CD4-positive, alpha-beta T cell treated with Interleukin-4 for 1 hour (primary cell): Measurements from ENCODE around the gene BPIFA2.
"Not testable (repeated sequence)": the region's sequence is repeated elsewhere in the genome, so short reads cannot be mapped to it uniquely, and the experiment has no call there.

Source experiments
- DNase-seq, 2 donors: peaks; one replicate each; pipeline ENCODE4 v3.0.0-alpha.2; 2020 to 2022

BPIFA2 gene

DNA sequence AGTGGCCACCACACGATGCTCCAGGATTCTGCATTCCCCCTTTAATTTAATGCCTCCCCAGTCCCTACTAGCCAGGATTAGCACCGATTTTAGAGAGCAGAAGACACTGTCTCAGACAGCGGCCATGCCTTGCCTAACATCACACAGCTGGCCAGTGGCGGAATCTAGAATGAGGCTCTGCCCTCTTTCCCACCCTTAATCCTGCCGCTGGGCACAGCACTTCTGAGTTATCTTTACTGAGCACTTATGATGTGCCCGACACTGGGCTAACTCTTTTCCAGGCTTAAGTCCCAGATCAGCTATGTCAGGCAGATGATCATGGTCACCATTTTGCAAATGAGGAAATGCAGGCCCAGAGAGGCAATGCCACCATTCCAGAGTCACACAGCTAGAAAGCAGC, 5.6 kb upstream of the BPIFA2 start:
- DNase-seq: no peak

GRCh38 chr20:33162753-33163152, 5.2 kb upstream of the BPIFA2 start:
- no peak for DNase-seq

DNA sequence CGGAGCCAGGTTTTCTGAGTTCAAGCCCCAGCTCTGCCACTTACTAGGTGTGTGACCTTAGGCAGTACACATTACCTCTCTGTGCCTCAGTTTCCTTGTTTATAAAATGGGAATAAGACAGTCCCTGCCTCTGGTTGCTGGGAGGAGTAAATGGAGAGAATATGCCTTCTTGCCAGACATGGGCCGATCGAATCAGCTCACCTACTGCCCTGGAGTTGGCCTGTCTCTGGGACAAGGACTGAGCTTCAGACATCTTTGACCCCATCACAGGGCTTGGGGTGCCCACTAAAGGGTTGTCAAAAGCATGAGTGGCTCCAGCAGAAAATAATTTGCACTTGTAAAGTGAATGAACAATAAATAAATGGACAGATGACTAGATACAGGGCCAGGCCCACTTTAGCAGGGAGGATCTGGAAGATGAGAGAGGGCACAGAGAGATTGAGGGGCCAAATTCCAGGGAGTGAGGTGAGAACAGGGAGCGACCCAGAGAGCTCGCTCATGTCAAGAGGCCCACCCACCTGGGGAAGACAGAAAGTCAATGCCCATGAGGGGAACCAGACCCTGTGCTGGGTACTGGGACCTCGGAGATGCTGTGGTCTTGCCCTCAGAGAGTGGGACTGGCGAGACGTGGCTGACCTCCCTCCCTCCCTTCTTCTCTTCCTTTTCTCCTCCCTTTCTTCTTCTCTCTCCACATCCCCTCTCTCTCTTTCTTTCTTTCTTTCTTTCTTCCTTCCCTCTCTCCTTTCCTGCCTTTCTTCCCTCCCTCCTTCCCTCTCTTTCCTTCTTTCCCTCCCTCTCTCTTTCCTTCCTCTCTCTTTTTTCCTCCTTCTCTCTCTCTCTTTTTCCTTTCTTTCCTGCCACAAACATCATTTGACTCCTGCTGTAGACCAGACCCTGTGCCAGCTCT, 3.9 kb upstream of the BPIFA2 start:
- DNase-seq: no peak

DNA sequence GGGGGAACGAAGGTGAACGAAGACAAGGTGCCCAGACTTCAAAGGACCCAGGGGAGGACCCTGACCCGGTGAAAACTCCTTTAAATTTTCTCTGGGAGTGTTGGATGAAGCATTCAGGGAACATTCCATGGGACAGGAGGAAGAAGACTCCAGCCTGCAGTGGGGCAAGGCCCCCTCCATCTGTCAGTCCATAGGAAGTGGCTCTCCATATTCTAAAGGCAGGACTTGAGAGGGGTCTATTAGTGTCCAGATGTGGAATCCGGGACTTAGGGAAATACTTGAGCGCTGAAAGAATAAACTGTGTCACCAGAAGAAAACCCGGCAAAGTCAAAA, 3.2 kb upstream of the BPIFA2 start:
- DNase-seq: no peak

DNA sequence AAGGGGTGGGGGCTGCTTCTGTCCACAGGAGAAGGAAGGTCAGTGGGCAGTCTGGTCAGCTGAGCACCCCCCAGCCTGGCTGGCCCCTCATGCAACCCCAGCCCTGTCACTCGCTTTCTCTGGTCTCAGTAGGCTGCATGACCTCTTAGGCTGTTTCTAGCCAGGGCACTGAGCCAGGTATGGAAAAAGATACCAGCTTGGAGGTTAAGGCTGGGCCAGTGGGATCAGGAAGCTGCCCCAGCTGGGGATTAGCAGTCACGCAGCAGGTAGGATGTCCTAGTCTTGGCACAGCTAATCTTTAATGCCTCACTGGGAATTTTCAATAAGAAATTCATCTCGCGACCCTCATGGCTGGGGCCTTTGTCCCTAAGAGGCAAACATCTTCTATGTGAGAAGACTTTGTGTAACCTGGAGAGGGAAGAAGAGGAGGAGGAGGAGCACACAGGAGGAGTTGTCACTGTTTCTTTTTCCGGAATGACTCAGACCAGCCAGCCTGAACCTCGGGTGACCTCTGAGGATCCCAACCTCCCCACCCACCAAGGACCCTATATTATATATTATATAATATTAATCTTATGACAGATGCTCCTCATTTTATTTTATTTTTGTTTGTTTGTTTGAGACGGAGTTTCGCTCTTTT, 2.4 kb upstream of the BPIFA2 start:
- DNase-seq: no peak

DNA sequence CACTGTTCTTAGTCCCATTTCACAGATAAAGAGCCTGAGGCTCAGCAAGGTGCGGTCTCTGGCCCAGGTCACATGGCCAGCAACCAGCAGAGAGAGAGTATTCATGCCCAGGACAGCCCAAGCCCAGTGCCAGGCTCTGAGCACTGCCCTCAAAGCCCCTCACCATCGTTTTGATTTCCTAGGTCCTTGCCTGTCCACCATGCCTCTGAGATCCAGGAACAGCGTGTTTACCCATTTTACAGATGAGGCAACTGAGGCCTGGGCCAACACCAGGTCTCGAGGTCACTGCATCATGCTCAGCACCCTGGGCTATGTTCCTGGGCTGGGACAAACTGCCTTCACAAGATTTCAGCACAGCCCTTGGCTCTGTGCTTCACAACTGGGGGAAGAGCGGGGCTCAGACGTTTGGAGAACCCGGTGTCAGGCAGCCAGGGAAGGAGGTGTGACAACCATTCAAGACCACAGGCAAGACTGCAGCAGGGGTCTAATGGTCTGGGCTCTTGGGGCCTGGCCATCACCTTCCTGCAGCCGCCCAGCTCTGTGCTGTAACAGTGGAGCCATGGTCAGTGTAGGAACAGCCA, 1.3 kb upstream of the BPIFA2 start:
- DNase-seq: no peak

GRCh38 chr20:33169176-33169794, 1.3 kb downstream of the BPIFA2 start:
- DNase-seq: no peak

DNA sequence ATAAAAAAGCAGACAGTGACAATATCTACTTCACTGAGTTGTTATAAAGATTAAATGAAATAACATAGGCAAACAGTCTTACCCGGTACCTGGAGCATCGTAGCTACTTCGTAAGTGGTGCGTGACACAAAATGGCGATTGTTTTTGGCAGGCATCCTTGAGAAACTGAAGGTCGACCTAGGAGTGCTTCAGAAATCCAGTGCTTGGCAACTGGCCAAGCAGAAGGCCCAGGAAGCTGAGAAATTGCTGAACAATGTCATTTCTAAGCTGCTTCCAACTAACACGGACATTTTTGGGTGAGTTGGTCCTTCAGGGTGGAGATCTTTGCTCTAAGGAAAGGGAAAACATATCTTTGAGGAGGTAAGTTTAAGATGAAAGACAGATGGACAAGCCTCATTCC, 4.8 kb downstream of the BPIFA2 start:
- DNase-seq: no peak

- DNase-seq: no peak
Measured at GRCh38 chr20:33175123-33175522, 7.2 kb downstream of the BPIFA2 start.

GRCh38 chr20:33176101-33176500, 8.1 kb downstream of the BPIFA2 start:
- DNase-seq: no peak

- DNase-seq: no peak
Measured at GRCh38 chr20:33177866-33178265, 9.9 kb downstream of the BPIFA2 start.

DNA sequence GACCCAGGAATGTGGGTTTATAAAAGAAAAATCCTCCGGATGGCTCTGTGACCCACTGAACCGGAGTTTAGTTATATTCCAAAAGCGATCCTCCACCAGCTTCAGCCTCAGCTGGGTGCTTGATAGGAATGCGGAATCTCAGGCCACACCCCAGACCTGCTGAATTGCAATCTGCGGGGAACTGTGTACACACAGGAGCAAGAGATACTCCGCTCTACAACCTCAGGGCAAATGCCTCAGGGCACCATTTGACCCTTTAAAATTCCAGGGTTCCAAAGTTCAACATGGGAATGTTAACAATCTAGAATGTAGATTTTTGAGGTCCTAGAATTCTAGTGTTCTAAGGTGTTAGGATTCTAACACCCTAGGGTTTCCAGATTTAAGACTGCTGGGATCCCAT, 10.8 kb downstream of the BPIFA2 start:
- no peak for DNase-seq

DNA sequence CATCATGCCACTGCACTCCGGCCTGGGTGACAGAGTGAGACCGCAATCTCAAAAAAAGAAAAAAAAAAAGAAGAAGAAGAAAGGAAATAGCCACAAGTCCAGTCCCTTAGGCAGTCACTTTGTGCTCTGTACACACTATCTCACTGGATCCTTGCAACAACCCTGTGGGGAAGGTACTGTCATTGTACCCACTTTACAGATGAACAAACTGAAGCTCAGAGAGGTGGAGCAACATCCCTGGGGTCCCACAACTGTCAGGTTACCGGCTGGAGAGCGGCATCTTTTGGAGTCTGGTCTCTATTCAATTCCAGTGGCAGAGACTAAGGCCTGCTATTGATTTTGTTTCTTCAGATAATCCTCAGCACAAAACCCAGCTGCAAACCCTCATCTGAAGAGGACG, 12.2 kb downstream of the BPIFA2 start:
- DNase-seq: no peak

DNA sequence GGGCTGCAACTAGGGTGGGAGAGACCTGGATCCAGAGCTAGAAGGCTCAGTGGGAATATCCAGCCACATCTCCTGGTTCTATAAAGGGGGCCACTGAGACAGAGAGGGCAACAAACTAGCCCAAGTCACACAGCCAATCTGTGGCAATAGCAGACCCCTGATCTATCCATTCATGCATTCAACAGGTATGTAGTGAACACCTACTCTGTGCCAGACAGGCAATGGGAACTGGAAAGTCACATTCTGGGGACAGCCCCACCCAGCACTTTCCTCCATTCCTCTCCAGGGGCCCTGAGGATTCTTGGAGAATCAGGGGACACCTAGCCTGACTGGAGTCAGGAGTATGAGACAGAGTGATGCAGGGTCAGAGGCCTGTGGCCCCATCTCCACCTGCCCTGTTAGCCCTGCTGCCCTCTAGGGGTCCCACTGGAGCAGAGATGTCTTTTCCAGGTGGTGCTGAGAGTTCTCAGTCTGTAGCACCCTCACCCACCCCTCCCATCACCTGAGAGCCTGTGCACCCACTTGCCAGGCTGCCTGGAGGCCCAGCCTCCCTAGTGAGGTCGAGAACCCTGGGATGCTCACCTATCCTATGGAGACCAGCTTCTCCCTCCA, 13.6 kb downstream of the BPIFA2 start:
- DNase-seq: no peak

GRCh38 chr20:33183312-33183711, 15.4 kb downstream of the BPIFA2 start:
- no peak for DNase-seq

DNA sequence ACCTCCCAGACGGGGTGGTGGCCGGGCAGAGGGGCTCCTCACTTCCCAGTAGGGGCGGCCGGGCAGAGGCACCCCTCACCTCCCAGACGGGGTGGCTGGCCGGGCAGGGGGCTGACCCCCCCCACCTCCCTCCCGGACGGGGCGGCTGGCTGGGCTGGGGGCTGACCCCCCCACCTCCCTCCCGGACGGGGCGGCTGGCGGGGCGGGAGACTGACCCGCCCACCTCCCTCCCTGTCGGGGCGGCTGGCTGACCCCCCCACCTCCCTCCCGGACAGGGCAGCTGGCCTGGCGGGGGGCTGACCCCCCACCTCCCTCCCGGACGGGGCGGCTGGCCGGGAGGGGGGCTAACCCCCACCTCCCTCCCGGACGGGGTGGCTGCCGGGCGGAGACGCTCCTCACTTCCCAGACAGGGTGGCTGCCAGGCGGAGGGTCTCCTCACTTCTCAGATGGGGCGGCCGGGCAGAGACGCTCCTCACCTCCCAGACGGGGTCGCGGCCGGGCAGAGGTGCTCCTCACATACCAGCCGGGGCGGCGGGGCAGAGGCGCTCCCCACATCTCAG, 17.2 kb downstream of the BPIFA2 start:
- DNase-seq: not testable (repeated sequence)

- DNase-seq: no peak
Measured at GRCh38 chr20:33187491-33187890, 19.5 kb downstream of the BPIFA2 start.

DNA sequence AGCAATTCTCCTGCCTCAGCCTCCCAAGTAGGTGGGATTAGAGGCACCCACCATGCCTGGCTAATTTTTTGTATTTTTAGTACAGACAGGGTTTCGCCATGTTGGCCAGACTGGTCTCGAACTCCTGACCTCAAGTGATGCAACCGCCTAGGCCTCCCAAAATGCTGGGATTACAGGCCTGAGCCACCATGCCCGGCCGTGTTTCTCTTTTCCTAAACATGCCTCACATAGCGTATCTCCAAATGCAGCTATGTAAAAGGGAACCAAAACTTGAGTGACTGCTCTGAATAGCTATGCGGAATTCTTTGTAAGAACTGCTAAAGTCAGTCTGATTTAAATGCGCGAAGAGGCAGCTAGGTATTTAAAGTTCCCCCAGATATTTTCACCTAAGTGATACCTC, 20.5 kb downstream of the BPIFA2 start:
- DNase-seq: no peak

GRCh38 chr20:33191484-33191883, 23.5 kb downstream of the BPIFA2 start:
- DNase-seq: no peak

- DNase-seq: no peak
Measured at GRCh38 chr20:33191955-33192354, 24.0 kb downstream of the BPIFA2 start.

DNA sequence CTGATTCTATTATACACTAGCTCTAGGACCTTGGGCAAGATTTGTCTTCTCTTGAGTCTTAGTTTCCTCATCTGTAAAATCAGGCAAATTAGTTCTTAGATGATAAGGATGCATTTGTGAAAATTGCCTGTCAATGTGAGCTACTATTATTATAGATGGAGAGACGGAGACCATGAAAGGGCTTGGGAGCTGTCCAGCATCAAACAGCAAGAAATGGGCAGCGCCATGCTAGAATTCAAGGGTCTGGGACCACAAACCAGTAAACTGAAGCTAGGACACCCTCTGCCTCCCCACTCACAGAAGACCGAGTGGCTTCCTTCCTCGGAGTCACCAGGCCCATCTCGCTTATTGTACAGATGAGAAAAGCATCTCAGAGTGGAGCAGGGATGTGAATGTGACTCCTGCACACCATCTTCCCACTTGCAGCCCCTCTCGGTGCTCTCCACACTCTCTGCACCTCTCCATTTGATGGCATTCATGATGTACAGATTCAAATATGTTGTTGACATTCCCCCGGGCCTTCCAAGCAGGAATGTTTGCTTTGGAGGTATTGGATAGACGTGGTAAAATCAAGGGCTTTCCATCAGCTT, 25.0 kb downstream of the BPIFA2 start:
- no peak for DNase-seq

GRCh38 chr20:33199026-33199425, 31.1 kb downstream of the BPIFA2 start:
- no peak for DNase-seq

DNA sequence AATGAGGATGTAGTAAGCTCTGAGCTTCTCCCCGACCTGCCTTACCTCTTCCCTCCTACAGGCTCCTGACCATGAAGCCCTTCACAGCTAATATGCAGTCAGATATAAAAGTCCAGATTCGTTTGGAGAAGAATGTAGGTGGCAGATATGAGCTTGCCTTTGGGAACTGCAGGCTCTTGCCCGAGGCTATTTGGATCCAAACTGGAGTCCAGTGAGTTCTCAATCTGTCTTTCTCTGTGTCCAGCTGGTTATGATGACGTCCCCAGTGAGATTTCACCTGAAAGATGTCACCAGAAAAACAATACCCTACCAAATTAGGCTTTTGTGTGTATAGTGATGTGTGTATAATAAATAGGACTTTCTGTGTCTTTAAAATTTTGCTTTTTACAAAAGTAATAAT, 34.5 kb downstream of the BPIFA2 start:
- DNase-seq: no peak
